Stimulated activated naive CD8-positive, alpha-beta T cell treated with anti-CD3 and anti-CD28 coated beads, Interleukin-15, amount 100 ng/mL, for 72 hours (primary cell): ENCODE results near the gene HIC2.
"Not testable (repeated sequence)": the region's sequence is repeated elsewhere in the genome, so short reads cannot be mapped to it uniquely, and the experiment has no call there.

ENCODE experiments used
- ATAC-seq: fragments of 150-1000 bp; cut with Tn5 transposase; 2 replicates; pipeline ENCODE4 v1.10.0; 2021; ENCODE audit warnings: mild to moderate bottlenecking, moderate library complexity
- DNase-seq, 2 donors: peaks; one replicate each; pipeline ENCODE4 v3.0.0; 2021 to 2022
- H3K27ac Mint-ChIP-seq, 2 donors: one replicate each; pipeline ENCODE4 v1.8.0; 2022; ENCODE audit warnings: mild to moderate bottlenecking in 2 of 2, mixed read lengths in 2 of 2, moderate library complexity in 2 of 2
- H3K27me3 Mint-ChIP-seq: one replicate; pipeline ENCODE4 v1.8.0; 2022; ENCODE audit warnings: mixed read lengths
- H3K4me1 Mint-ChIP-seq: one replicate; pipeline ENCODE4 v1.8.0; 2022; ENCODE audit warnings: mild to moderate bottlenecking, mixed read lengths
- H3K4me3 Mint-ChIP-seq, 2 donors: one replicate each; pipeline ENCODE4 v1.8.0; 2022; ENCODE audit warnings: mild to moderate bottlenecking in 2 of 2, mixed read lengths in 2 of 2, moderate library complexity in 1 of 2
- H3K9me3 Mint-ChIP-seq, 2 donors: one replicate each; pipeline ENCODE4 v1.8.0; 2022; ENCODE audit warnings: mixed read lengths in 2 of 2

Gene HIC2

GRCh38 chr22:21455334-21456089, 38.3 kb downstream of the HIC2 start:
- ATAC-seq = no peak
- H3K4me3 Mint-ChIP-seq = no peak overlapping the region
- H3K4me1 Mint-ChIP-seq = no peaks in the 10 kb centered on the region
- H3K9me3 Mint-ChIP-seq = no peaks in the 10 kb centered on the region
- DNase-seq = no peak
- peak overlapping the region in 1 of 2 donors; percentile 67 for H3K27ac Mint-ChIP-seq
- H3K27me3 Mint-ChIP-seq = no peaks in the 10 kb centered on the region

GRCh38 chr22:21457023-21457787, 40.0 kb downstream of the HIC2 start:
- no peak for DNase-seq
- Mint-ChIP-seq H3K27ac (no peak overlapping the region), H3K9me3 (no peaks in the 10 kb centered on the region)

GRCh38 chr22:21462672-21463071, 45.5 kb downstream of the HIC2 start:
- not testable (repeated sequence) for H3K27ac Mint-ChIP-seq, H3K4me1 Mint-ChIP-seq, DNase-seq, H3K4me3 Mint-ChIP-seq, H3K9me3 Mint-ChIP-seq, H3K27me3 Mint-ChIP-seq
- peak; percentile 53 for ATAC-seq

More at GRCh38 chr22:21457023-21457787, 40.0 kb downstream of the HIC2 start:
- no peak for ATAC-seq
- Mint-ChIP-seq H3K4me3 (no peak overlapping the region), H3K27me3 (no peaks in the 10 kb centered on the region), H3K4me1 (no peaks in the 10 kb centered on the region)

GRCh38 chr22:21467337-21468193, 50.4 kb downstream of the HIC2 start, which contains the start of gene TMEM191C:
TMEM191C (plus strand) TSS chr22:21467387; CDS start chr22:21467460, 73 bp downstream.
- Mint-ChIP-seq H3K27ac (peak within 1 kb of the TSS; percentile 27 to 88), H3K4me3 (peak within 1 kb of the TSS; percentile 92 to 93)
- H3K9me3 Mint-ChIP-seq, H3K27me3 Mint-ChIP-seq, H3K4me1 Mint-ChIP-seq, DNase-seq: not testable (repeated sequence)
- peak; percentile 6 for ATAC-seq

DNA sequence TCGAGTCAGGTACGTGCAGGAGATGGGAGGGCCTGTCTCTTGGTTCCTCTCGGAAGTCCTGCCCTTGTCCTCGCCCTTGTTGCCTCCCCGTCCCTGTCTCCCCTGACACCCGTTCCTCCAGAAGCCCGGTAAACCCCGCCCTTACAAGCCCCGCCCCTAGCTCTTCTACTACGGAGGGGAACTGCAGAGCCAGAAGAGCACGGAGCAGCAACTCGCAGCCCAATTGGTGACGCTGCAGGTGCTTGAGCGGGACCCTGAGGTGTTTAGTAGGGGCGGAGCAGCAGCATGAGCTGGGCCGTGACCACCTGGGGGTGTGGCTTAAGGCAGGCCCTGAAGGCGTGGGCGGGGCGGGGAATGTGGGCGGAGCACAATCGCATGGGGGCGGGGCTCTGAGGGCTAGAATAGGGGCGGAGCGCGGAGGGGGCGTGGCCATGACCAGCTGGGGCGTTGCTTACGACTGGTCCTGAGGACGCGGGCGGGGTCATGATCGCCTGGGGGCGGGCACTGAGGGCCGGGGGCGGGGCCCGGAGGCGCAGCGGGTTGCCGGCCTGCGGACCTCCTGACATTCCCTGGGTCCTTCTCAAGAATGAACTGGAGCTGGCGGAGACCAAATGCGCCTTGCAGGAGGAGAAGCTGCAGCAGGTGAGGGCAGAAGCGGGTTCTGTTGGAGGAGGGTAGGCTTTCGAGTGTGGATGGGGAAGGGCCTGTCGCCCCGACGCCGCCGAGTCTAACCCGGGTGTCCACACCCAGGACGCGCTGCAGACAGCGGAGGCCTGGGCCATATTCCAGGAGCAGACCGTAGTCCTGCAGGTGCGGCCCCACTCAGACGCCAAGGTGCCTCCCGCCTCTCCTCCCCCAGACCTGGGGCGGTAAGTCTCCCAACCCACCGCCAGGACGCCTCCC, 51.3 kb downstream of the HIC2 start:
- not testable (repeated sequence) for H3K9me3 Mint-ChIP-seq, H3K4me1 Mint-ChIP-seq, H3K27me3 Mint-ChIP-seq
- peak; percentile 91 for ATAC-seq
- Mint-ChIP-seq H3K27ac (peak overlapping the region; percentile 27 to 88), H3K4me3 (peak overlapping the region; percentile 92 to 93)
- peak; percentile 87 to 91 for DNase-seq

DNA sequence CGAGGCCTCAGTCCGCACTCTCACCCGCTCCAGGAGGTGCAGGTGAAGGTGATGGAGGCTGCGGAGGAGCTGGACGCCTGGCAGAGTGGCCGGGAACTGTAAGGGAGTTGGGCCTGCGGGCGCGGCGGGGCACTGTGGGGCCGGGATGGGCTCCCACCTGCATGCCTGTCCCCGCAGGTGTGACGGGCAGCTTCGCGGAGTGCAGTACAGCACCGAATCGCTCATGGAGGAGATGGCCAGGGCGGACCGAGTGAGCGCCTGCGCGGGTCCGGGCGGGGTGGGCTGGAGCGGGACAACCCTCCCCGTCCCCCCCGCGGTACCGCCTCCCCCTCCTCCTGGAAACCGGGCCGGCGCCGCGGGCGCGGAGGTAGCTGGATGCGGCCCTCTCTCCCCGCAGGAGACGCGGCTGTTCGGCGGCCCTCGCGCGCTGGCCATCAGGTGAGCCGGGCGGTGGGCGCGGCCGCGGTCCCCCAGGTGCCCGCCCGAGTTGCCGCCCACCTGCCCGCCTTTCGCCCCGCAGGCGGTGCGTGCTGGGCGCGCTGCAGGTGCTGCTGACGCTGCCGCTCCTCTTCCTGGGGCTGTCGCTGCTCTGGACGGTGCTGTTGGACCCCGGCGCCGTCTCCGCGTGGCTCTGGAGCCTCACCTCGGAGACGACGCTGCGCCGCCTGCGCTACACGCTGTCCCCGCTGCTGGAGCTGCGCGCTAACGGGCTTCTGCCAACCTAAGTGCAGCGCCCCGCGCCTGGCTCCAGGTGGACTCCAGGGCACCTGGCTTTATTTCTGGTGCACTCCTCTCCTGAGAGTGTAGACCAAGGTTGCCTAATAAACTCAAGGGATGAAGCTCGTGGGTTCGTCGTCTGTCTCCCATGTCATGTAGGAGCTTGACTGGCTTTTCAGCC, 52.2 kb downstream of the HIC2 start:
- H3K4me1 Mint-ChIP-seq, H3K27me3 Mint-ChIP-seq, H3K27ac Mint-ChIP-seq, H3K9me3 Mint-ChIP-seq, ATAC-seq, H3K4me3 Mint-ChIP-seq: not testable (repeated sequence)
- DNase-seq = peak in 1 of 2 donors; percentile 14

DNA sequence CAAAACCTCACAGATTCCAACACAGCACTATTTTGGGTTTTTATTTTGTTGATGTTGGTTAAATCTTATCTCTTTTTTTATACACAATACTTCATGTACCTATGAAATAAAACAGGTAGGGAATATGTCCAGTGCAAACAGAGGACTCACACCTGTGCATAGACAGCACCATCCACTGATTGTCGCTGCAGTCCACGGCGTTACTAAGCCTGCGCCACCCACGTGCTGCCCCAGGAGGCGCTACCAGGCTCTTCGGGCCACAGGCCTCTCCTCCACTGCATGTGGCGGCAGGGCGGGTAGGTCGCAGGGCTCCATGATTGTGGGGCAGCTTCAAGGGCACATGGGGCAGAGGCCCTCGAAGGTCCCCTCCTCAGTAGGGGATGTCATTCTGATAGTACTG, 55.8 kb downstream of the HIC2 start:
- DNase-seq, ATAC-seq, H3K27me3 Mint-ChIP-seq, H3K9me3 Mint-ChIP-seq, H3K27ac Mint-ChIP-seq, H3K4me3 Mint-ChIP-seq, H3K4me1 Mint-ChIP-seq: not testable (repeated sequence)

DNA sequence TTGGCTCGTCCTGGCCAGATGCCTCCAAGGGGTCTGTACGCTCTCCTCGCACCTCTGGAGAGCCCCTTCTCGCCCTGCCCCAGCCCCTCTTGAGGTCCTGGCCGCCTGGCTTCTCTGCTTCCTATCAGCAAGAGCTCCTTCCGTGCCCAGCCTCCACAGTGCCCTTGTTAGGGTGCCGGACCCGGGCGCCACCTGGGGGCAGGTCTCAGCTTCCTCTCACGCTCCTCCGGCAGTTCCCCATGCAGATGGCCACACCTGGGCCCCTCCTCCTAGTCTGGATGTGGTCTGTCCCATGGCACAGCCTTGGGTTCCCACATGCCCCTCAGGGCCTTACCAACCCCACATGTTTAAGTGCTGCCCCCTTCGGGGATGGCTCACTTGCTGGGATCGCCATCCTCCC, 56.5 kb downstream of the HIC2 start:
- DNase-seq, H3K27ac Mint-ChIP-seq, H3K4me1 Mint-ChIP-seq, H3K4me3 Mint-ChIP-seq, H3K27me3 Mint-ChIP-seq, ATAC-seq, H3K9me3 Mint-ChIP-seq: not testable (repeated sequence)

DNA sequence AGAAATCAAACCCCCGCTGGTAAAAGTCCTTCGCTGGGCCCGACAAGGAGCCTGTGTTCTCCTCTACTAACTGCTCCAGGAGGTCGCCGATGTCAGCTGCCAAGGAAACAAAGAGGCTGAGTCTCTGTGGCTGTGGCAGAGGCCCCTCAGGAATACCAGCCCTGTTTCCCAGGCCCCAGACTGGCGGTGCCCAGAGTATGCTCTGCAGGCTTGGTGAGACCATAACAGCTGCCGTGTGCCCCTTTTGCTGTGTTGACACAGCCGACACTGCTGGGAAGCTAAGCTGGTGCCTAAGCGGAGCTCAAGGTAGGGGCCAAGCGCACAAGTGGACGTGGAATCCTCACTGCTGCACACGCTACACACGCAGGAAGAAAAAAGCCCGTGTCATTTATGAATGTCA, 66.9 kb downstream of the HIC2 start:
- not testable (repeated sequence) for H3K4me1 Mint-ChIP-seq, ATAC-seq, H3K27ac Mint-ChIP-seq, DNase-seq, H3K4me3 Mint-ChIP-seq, H3K9me3 Mint-ChIP-seq, H3K27me3 Mint-ChIP-seq

DNA sequence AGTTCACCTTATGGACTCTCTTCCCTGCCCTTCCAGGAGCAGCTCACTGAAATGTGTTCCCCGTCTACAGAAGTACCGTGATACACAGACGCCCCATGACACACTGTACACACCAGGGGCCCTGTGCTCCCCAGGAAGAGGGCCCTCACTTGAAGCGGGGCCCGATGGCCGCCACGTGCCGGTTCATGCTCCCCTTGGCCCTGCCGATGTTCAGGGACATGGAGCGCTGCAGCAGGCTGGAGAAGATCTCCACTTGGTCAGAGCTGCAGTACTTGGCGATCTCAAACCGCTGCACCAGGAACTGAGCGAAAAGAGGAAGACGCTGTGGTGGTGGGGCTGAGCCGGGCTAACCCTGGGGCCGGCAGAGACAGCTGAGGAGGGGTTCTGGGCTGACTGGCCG, 70.6 kb downstream of the HIC2 start:
- not testable (repeated sequence) for H3K4me3 Mint-ChIP-seq, H3K9me3 Mint-ChIP-seq, H3K27me3 Mint-ChIP-seq, ATAC-seq, DNase-seq, H3K4me1 Mint-ChIP-seq, H3K27ac Mint-ChIP-seq

- DNase-seq, H3K27ac Mint-ChIP-seq, H3K9me3 Mint-ChIP-seq, H3K4me1 Mint-ChIP-seq, H3K4me3 Mint-ChIP-seq, H3K27me3 Mint-ChIP-seq, ATAC-seq: not testable (repeated sequence)
Observed at GRCh38 chr22:21489149-21489680, 72.0 kb downstream of the HIC2 start.

DNA sequence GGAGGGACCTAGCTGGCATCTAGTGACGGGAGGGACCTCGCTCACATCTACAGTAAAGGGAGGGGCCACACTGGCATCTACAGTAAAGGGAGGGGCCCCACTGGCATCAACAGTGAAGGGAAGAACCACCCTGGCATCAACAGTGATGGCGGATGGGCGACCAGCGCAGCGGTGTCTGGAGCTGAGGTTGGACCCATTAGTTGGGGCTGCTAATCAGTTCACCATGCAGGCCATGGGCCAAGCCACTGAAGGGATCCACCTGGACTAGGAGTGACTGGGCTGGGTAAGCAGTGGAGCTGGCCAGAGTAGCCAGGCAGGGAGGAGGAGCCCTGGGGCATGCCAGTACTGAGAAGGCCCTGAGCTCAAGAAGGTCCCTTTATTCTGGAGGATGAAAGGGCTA, 73.4 kb downstream of the HIC2 start:
- H3K27ac Mint-ChIP-seq, H3K9me3 Mint-ChIP-seq, H3K4me3 Mint-ChIP-seq, H3K27me3 Mint-ChIP-seq, DNase-seq, ATAC-seq, H3K4me1 Mint-ChIP-seq: not testable (repeated sequence)

GRCh38 chr22:21492271-21492670, 75.1 kb downstream of the HIC2 start:
- H3K4me3 Mint-ChIP-seq, ATAC-seq, H3K9me3 Mint-ChIP-seq, H3K4me1 Mint-ChIP-seq, DNase-seq, H3K27ac Mint-ChIP-seq, H3K27me3 Mint-ChIP-seq: not testable (repeated sequence)
